ENCODE measurements around the gene DIPK1B. TPM values are rescaled to one million over a fixed set of nuclear protein-coding genes. Genes with fewer than 3 reads are reported as not detected.
"Not testable (repeated sequence)": the region's sequence is repeated elsewhere in the genome, so short reads cannot be mapped to it uniquely, and the experiment has no call there.

The DIPK1B gene
- total RNA-seq, 3 donors from 2014 or later = 1.0 to 10.0 (median 2.9) TPM

- no peak for TF ChIP-seq CTCF (IDR thresholded peaks at IDR 0.05)
- no peak for DNase-seq
- no peaks in the 10 kb centered on the region for H3K36me3 ChIP-seq (ENCODE audit: low read depth)
- no peak for ATAC-seq
- H3K4me3 ChIP-seq = no peak overlapping the region
- intact Hi-C loops (cut with DNase I, micrococcal nuclease) = no loop called here
- H3K4me1 ChIP-seq (ENCODE audit: low read depth) = peaks cover 15% of the 10 kb centered on the region
- no peaks in the 10 kb centered on the region for H3K9me3 ChIP-seq
Measured at GRCh38 chr9:136700304-136700703, 12.1 kb upstream of the DIPK1B start.

- no peak overlapping the region for H3K4me3 ChIP-seq
- H3K9me3 ChIP-seq = no peaks in the 10 kb centered on the region
- intact Hi-C loops (cut with DNase I, micrococcal nuclease) = no loop called here
- ATAC-seq (peak; percentile 39), DNase-seq (no peak)
- H3K36me3 ChIP-seq (ENCODE audit: low read depth) = no peaks in the 10 kb centered on the region
- TF ChIP-seq CTCF (IDR thresholded peaks at IDR 0.05) = no peak
- H3K4me1 ChIP-seq (ENCODE audit: low read depth) = peaks cover 9% of the 10 kb centered on the region
Measured at GRCh38 chr9:136700959-136701667, 11.3 kb upstream of the DIPK1B start.

- ATAC-seq (no peak), DNase-seq (no peak)
- intact Hi-C loops (cut with DNase I, micrococcal nuclease) = no loop called here
- Histone ChIP-seq H3K9me3 (no peaks in the 10 kb centered on the region), H3K4me1 (ENCODE audit: low read depth) (peaks cover 7% of the 10 kb centered on the region), H3K4me3 (no peak overlapping the region), H3K36me3 (ENCODE audit: low read depth) (no peaks in the 10 kb centered on the region)
- TF ChIP-seq CTCF (IDR thresholded peaks at IDR 0.05) = no peak
Measured at GRCh38 chr9:136701668-136702053, 10.7 kb upstream of the DIPK1B start.

GRCh38 chr9:136703276-136703860 lies 9.0 kb upstream of the DIPK1B start:
- DNase-seq (no peak), ATAC-seq (no peak)
- H3K9me3 ChIP-seq = no peaks in the 10 kb centered on the region
- no peak overlapping the region for H3K4me3 ChIP-seq
- H3K36me3 ChIP-seq (ENCODE audit: low read depth) = no peaks in the 10 kb centered on the region
- TF ChIP-seq CTCF (IDR thresholded peaks at IDR 0.05) = no peak
- peaks cover 7% of the 10 kb centered on the region for H3K4me1 ChIP-seq (ENCODE audit: low read depth)
- intact Hi-C loops (cut with DNase I, micrococcal nuclease) = no loop called here

GRCh38 chr9:136704741-136705140 lies 7.6 kb upstream of the DIPK1B start:
- H3K4me3 ChIP-seq; H3K9me3 ChIP-seq; ATAC-seq; DNase-seq; intact Hi-C loops (cut with DNase I, micrococcal nuclease); H3K4me1 ChIP-seq (ENCODE audit: low read depth); H3K36me3 ChIP-seq (ENCODE audit: low read depth): not testable (repeated sequence)

GRCh38 chr9:136705564-136705963 lies 6.8 kb upstream of the DIPK1B start:
- no peaks in the 10 kb centered on the region for H3K9me3 ChIP-seq
- ATAC-seq = peak; percentile 27
- TF ChIP-seq CTCF (IDR thresholded peaks at IDR 0.05) = no peak
- H3K4me1 ChIP-seq (ENCODE audit: low read depth) = peaks cover 7% of the 10 kb centered on the region
- no peaks in the 10 kb centered on the region for H3K36me3 ChIP-seq (ENCODE audit: low read depth)
- intact Hi-C loops (cut with DNase I, micrococcal nuclease) = no loop called here
- H3K4me3 ChIP-seq = no peak overlapping the region
- no peak for DNase-seq

All from mucosa of descending colon (tissue), 3 donors.